Endothelial cell of umbilical vein (primary cell): ENCODE measurements around the gene PTPRCAP.

Experiments
- CTCF ChIP-seq, 2 donors: IDR thresholded peaks; 1 replicate in 1 of 2; 2 replicates in 1 of 2; pipeline ENCODE4 v1.5.1; 2011; ENCODE audit warnings: low read length in 2 of 2, mild to moderate bottlenecking in 2 of 2, moderate library complexity in 2 of 2, control low read depth in 1 of 2, inconsistent platforms in 1 of 2, low read depth in 1 of 2; ENCODE audit not compliant: insufficient read depth in 1 of 2; ENCODE audit errors: extremely low read depth in 1 of 2
- EZH2 ChIP-seq: IDR thresholded peaks from 2 replicates; pipeline ENCODE4 v1.6.1; 2012; ENCODE audit warnings: borderline replicate concordance, low read depth, mild to moderate bottlenecking, moderate library complexity, low read length, inconsistent platforms; ENCODE audit not compliant: severe bottlenecking
- FOS ChIP-seq: IDR thresholded peaks from 2 replicates; pipeline ENCODE4 v1.6.1; 2011; ENCODE audit warnings: mild to moderate bottlenecking, low read length, moderate library complexity, borderline replicate concordance; ENCODE audit not compliant: insufficient read depth
- GATA2 ChIP-seq: IDR thresholded peaks from 2 replicates; pipeline ENCODE4 v1.7.0; 2011; ENCODE audit warnings: low read depth, mild to moderate bottlenecking, moderate library complexity, mixed read lengths, low read length; ENCODE audit not compliant: insufficient read length, insufficient read depth
- JUN ChIP-seq: IDR thresholded peaks from 2 replicates; pipeline ENCODE4 v1.6.1; 2011; ENCODE audit warnings: borderline replicate concordance, low read depth; ENCODE audit not compliant: insufficient read length, insufficient read depth
- MAX ChIP-seq: IDR thresholded peaks from 2 replicates; pipeline ENCODE4 v1.6.1; 2011; ENCODE audit not compliant: insufficient read depth, insufficient read length
- MYC ChIP-seq: IDR thresholded peaks from one replicate; pipeline ENCODE4 v1.6.1; 2011; ENCODE audit warnings: mild to moderate bottlenecking, low read depth, low read length
- POLR2A ChIP-seq: IDR thresholded peaks from 2 replicates; pipeline ENCODE4 v1.6.1; 2012; ENCODE audit warnings: low read depth, mild to moderate bottlenecking, control low read depth, low read length
- POLR2AphosphoS5 ChIP-seq: IDR thresholded peaks from 2 replicates; pipeline ENCODE4 v1.6.1; 2012; ENCODE audit warnings: low read depth, mild to moderate bottlenecking, control low read depth, low read length, moderate library complexity; ENCODE audit not compliant: insufficient read depth

- no peak for TF ChIP-seq CTCF (IDR thresholded peaks at IDR 0.05; ENCODE audit: extremely low read depth in 1 of 2, insufficient read depth in 1 of 2, low read depth in 1 of 2, low read length in 2 of 2)
- no peak for TF ChIP-seq POLR2A
- no peak for TF ChIP-seq MYC
- no peak for TF ChIP-seq EZH2
- no peak for TF ChIP-seq POLR2AphosphoS5
- no peak for TF ChIP-seq FOS
- TF ChIP-seq JUN: no peak
- no peak for TF ChIP-seq GATA2
- no peak for TF ChIP-seq MAX
Observed at GRCh38 chr11:67405688-67406339, 31.7 kb downstream of the PTPRCAP start.
